SU-DHL-6 (cell line): ENCODE data around the gene GNPTAB.

Experiments used
- H2AFZ ChIP-seq: fragments of 200-600 bp; sonication (generic); 2 replicates; pipeline ENCODE4 v1.6.1; 2014; ENCODE audit warnings: low read depth, mild to moderate bottlenecking, moderate library complexity, mixed read lengths, antibody characterized with exemption, low read length; ENCODE audit not compliant: severe bottlenecking
- H3F3A ChIP-seq: fragments of 200-600 bp; shearing (Covaris generic); 2 replicates; pipeline ENCODE4 v1.6.0; 2016; ENCODE audit warnings: antibody characterized with exemption, mild to moderate bottlenecking; ENCODE audit not compliant: insufficient read depth
- H3K27ac ChIP-seq: fragments of 200-600 bp; sonication (generic); 2 replicates; pipeline ENCODE4 v1.5.1; 2016; ENCODE audit warnings: low read depth, mild to moderate bottlenecking, low read length, moderate library complexity, mixed read lengths
- H3K27me3 ChIP-seq: fragments of 200-600 bp; sonication (generic), shearing (Covaris generic); 2 replicates; pipeline ENCODE4 v1.6.0; 2014; ENCODE audit warnings: mild to moderate bottlenecking, low read length
- H3K36me3 ChIP-seq: fragments of 200-600 bp; sonication (generic); 2 replicates; pipeline ENCODE4 v1.6.1; 2014; ENCODE audit warnings: mild to moderate bottlenecking, low read length, mixed read lengths
- H3K4me2 ChIP-seq: fragments of 300-600, 200-600 bp; shearing (Covaris generic), sonication (generic); 2 replicates; pipeline ENCODE4 v1.6.0; 2014; ENCODE audit warnings: low read length, low read depth, mild to moderate bottlenecking; ENCODE audit not compliant: poor library complexity, severe bottlenecking
- H3K4me3 ChIP-seq: fragments of 200-600 bp; sonication (generic); 2 replicates; pipeline ENCODE4 v1.5.1; 2014; ENCODE audit warnings: antibody characterized with exemption, low read length, mild to moderate bottlenecking, mixed read lengths; ENCODE audit not compliant: insufficient read depth, poor library complexity, severe bottlenecking
- H3K79me2 ChIP-seq: fragments of 200-600 bp; sonication (generic); 2 replicates; pipeline ENCODE4 v1.6.1; 2014; ENCODE audit warnings: mild to moderate bottlenecking, low read length, moderate library complexity; ENCODE audit not compliant: insufficient read depth
- H3K9ac ChIP-seq: fragments of 200-600 bp; sonication (generic); 2 replicates; pipeline ENCODE4 v1.7.0; 2014; ENCODE audit warnings: mild to moderate bottlenecking, low read length
- H3K9me2 ChIP-seq: fragments of 200-600 bp; sonication (generic); replicated peaks from 2 replicates; pipeline ENCODE4 v1.6.1; 2014; ENCODE audit warnings: low read length; ENCODE audit not compliant: insufficient read depth
- H3K9me3 ChIP-seq: fragments of 200-600 bp; sonication (generic); 2 replicates; pipeline ENCODE4 v1.6.1; 2014; ENCODE audit warnings: low read length, mixed read lengths; ENCODE audit not compliant: insufficient read depth
- H4K20me1 ChIP-seq: fragments of 200-600 bp; sonication (generic); 2 replicates; pipeline ENCODE4 v1.6.1; 2014; ENCODE audit warnings: low read depth, mild to moderate bottlenecking, antibody characterized with exemption, low read length, moderate library complexity, mixed read lengths
- EZH2phosphoT487 ChIP-seq: fragments of 200-600 bp; sonication (generic), shearing (Covaris generic); conservative IDR thresholded peaks from 2 replicates; pipeline ENCODE4 v1.6.1; 2018; ENCODE audit warnings: mild to moderate bottlenecking, antibody characterized with exemption, low read length, moderate library complexity, mixed read lengths
- TF ChIP-seq, protein P1 (sequence below): fragments of 200-600 bp; sonication (generic); IDR thresholded peaks from one replicate; pipeline ENCODE4 v1.5.1; 2017; ENCODE audit warnings: antibody characterized with exemption, mild to moderate bottlenecking, low read length, moderate library complexity; ENCODE audit not compliant: insufficient read depth, poor library complexity, severe bottlenecking

Gene GNPTAB

DNA sequence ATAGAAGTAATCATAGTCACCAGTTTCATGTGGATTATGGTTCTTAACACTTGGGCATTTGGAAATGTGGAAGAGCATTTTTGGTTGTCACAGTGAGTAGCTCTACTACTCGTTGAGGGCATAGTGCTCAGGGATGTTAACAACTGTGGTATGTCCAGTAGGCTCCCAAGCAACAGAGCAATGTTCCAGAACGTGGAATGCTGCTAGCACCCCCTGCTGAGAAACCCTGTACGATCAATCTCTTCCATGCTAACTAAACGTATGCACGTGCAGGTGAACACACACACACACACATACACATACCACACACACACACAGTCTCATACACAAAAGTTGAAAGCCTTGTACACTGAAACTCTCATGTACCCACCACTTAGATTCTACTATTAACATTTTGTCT, 16.6 kb upstream of the GNPTAB start:
- H3F3A ChIP-seq: no peaks in the 10 kb centered on the region
- no peak overlapping the region for H3K4me2 ChIP-seq
- no peak overlapping the region for H3K27ac ChIP-seq
- H3K9ac ChIP-seq: no peak overlapping the region
- H3K9me2 ChIP-seq: no peaks in the 10 kb centered on the region
- no peaks in the 10 kb centered on the region for H3K79me2 ChIP-seq
- H3K27me3 ChIP-seq: no peaks in the 10 kb centered on the region
- no peaks in the 10 kb centered on the region for H3K9me3 ChIP-seq
- no peak overlapping the region for H3K4me3 ChIP-seq
- H2AFZ ChIP-seq: no peak overlapping the region
- no peaks in the 10 kb centered on the region for H4K20me1 ChIP-seq
- no peaks in the 10 kb centered on the region for H3K36me3 ChIP-seq
- no peak for TF ChIP-seq EZH2phosphoT487
- TF ChIP-seq, protein P1, sequence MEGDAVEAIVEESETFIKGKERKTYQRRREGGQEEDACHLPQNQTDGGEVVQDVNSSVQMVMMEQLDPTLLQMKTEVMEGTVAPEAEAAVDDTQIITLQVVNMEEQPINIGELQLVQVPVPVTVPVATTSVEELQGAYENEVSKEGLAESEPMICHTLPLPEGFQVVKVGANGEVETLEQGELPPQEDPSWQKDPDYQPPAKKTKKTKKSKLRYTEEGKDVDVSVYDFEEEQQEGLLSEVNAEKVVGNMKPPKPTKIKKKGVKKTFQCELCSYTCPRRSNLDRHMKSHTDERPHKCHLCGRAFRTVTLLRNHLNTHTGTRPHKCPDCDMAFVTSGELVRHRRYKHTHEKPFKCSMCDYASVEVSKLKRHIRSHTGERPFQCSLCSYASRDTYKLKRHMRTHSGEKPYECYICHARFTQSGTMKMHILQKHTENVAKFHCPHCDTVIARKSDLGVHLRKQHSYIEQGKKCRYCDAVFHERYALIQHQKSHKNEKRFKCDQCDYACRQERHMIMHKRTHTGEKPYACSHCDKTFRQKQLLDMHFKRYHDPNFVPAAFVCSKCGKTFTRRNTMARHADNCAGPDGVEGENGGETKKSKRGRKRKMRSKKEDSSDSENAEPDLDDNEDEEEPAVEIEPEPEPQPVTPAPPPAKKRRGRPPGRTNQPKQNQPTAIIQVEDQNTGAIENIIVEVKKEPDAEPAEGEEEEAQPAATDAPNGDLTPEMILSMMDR: no peak

DNA sequence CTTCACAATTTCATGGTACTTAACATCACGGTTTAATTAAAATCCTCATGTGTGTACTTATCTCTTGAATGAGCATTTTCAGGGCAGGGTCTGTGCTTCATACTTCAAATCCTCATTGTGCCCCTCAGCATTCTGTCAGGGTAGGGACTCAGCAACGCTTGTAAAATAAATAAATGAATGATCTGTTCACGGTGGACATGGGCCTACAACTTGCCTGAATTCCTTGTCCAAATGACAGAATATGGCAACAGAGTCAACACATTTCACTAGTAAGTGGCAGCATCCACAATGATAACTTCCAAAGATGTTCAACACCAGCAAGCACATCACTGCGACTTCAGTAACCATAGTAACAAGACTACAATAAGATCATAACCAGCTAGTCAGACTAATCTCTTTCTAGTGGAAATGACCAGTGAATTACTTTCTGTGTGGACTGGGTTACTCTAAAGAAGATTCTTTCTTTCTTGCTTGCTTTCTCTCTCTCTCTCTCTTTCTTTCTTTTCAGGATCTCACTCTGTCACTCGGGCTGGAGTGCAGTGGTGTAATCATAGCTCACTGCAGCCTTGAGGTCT, 14.5 kb upstream of the GNPTAB start:
- Histone ChIP-seq H3K79me2 (no peaks in the 10 kb centered on the region), H3F3A (no peaks in the 10 kb centered on the region), H3K27ac (no peak overlapping the region), H3K9me2 (no peaks in the 10 kb centered on the region), H3K9me3 (no peaks in the 10 kb centered on the region), H4K20me1 (no peaks in the 10 kb centered on the region), H2AFZ (no peak overlapping the region), H3K36me3 (no peaks in the 10 kb centered on the region), H3K27me3 (no peaks in the 10 kb centered on the region), H3K9ac (no peak overlapping the region), H3K4me2 (no peak overlapping the region), H3K4me3 (no peak overlapping the region)
- no peak for TF ChIP-seq EZH2phosphoT487
- TF ChIP-seq, protein P1: no peak

DNA sequence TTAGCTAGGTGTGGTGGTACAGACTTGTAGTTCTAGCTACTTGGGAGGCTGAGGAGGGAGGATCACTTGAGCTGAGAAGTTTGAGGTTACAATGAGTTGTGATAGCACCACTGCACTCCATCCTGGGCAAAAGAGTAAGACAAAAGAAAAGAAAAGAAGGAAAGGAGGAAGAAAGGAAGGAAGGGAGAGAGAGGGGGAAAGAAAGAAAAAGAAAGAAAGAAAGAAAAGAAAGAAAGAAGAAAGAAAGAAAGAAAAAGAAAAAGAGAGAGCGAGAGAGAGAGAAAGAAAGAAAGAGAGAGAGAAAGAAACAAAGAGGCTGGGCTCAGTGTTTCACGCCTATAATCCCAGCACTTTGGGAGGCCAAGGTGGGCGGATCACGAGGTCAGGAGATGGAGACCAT, 10.3 kb upstream of the GNPTAB start:
- Histone ChIP-seq H3K9ac (no peak overlapping the region), H3K9me3 (no peaks in the 10 kb centered on the region), H3K4me2 (no peak overlapping the region), H3K27me3 (no peaks in the 10 kb centered on the region), H2AFZ (no peak overlapping the region), H3K9me2 (no peaks in the 10 kb centered on the region), H3K27ac (no peak overlapping the region), H3F3A (no peaks in the 10 kb centered on the region), H3K79me2 (no peaks in the 10 kb centered on the region), H3K4me3 (no peak overlapping the region), H3K36me3 (no peaks in the 10 kb centered on the region), H4K20me1 (no peaks in the 10 kb centered on the region)
- TF ChIP-seq, protein P1: no peak
- TF ChIP-seq EZH2phosphoT487: no peak
